ENCODE data around the gene FAXDC2. TPM values are rescaled to one million over a fixed set of nuclear protein-coding genes. Genes with fewer than 3 reads are reported as not detected.
"Not testable (repeated sequence)": the region's sequence is repeated elsewhere in the genome, so short reads cannot be mapped to it uniquely, and the experiment has no call there.

The FAXDC2 gene
- total RNA-seq, 1 donor from 2014 or later = not detected

GRCh38 chr5:154857530-154858296 is 7.3 kb upstream of the FAXDC2 start:
- intact Hi-C loops (cut with micrococcal nuclease) = loop anchor here (1.0 to 10.0 kb wide), 6 partner anchors 81 to 820 kb away; partner anchors contain the start of genes FAM114A2, GALNT10, GEMIN5 and LARP1
- H3K27me3 Mint-ChIP-seq = no peaks in the 10 kb centered on the region
- no peaks in the 10 kb centered on the region for H3K9me3 Mint-ChIP-seq
- H3K4me1 Mint-ChIP-seq = peaks cover 29% of the 10 kb centered on the region
- peaks cover 16% of the 10 kb centered on the region for H3K36me3 Mint-ChIP-seq (ENCODE audit: low read depth)
- H3K4me3 Mint-ChIP-seq = peak overlapping the region; percentile 100
- DNase-seq = peak; percentile 96
- peak overlapping the region; percentile 98 for H3K27ac Mint-ChIP-seq

- H3K4me3 Mint-ChIP-seq = no peak overlapping the region
- peaks cover 2% of the 10 kb centered on the region for H3K36me3 Mint-ChIP-seq (ENCODE audit: low read depth)
- intact Hi-C loops (cut with micrococcal nuclease) = loop anchor here (10.0 kb wide), 1 partner anchor 657 kb away; the partner anchor contains the start of gene GALNT10
- H3K4me1 Mint-ChIP-seq = peaks cover 16% of the 10 kb centered on the region
- no peak overlapping the region for H3K27ac Mint-ChIP-seq
- peaks cover 2% of the 10 kb centered on the region for H3K27me3 Mint-ChIP-seq
- no peaks in the 10 kb centered on the region for H3K9me3 Mint-ChIP-seq
- no peak for DNase-seq
Observed at GRCh38 chr5:154851351-154851750, 948 bp upstream of the FAXDC2 start.

- Mint-ChIP-seq H3K27me3 (peaks cover 2% of the 10 kb centered on the region), H3K27ac (peak overlapping the region; percentile 45), H3K4me1 (peaks cover 16% of the 10 kb centered on the region), H3K4me3 (no peak overlapping the region), H3K9me3 (no peaks in the 10 kb centered on the region), H3K36me3 (ENCODE audit: low read depth) (peaks cover 4% of the 10 kb centered on the region)
- intact Hi-C loops (cut with micrococcal nuclease) = loop anchor here (10.0 kb wide), 1 partner anchor 655 kb away; the partner anchor contains the start of gene GALNT10
- no peak for DNase-seq
Observed at GRCh38 chr5:154849791-154850201, 607 bp downstream of the FAXDC2 start.

- H3K27me3 Mint-ChIP-seq = peaks cover 2% of the 10 kb centered on the region
- no peaks in the 10 kb centered on the region for H3K9me3 Mint-ChIP-seq
- no peak overlapping the region for H3K4me3 Mint-ChIP-seq
- H3K27ac Mint-ChIP-seq = no peak overlapping the region
- peaks cover 16% of the 10 kb centered on the region for H3K4me1 Mint-ChIP-seq
- no peak for DNase-seq
- intact Hi-C loops (cut with micrococcal nuclease) = no loop called here
- H3K36me3 Mint-ChIP-seq (ENCODE audit: low read depth) = peaks cover 4% of the 10 kb centered on the region
Observed at GRCh38 chr5:154849264-154849785, 1.1 kb downstream of the FAXDC2 start.

GRCh38 chr5:154844809-154845208 is 5.6 kb downstream of the FAXDC2 start:
- Mint-ChIP-seq H3K27ac (no peak overlapping the region), H3K27me3 (no peaks in the 10 kb centered on the region), H3K9me3 (no peaks in the 10 kb centered on the region), H3K36me3 (ENCODE audit: low read depth) (peaks cover 4% of the 10 kb centered on the region), H3K4me1 (peaks cover 8% of the 10 kb centered on the region), H3K4me3 (no peak overlapping the region)
- intact Hi-C loops (cut with micrococcal nuclease) = no loop called here
- DNase-seq = no peak

GRCh38 chr5:154842689-154843530 is 7.5 kb downstream of the FAXDC2 start:
- intact Hi-C loops (cut with micrococcal nuclease) = no loop called here
- DNase-seq = no peak
- Mint-ChIP-seq H3K27me3 (no peaks in the 10 kb centered on the region), H3K27ac (no peak overlapping the region), H3K36me3 (ENCODE audit: low read depth) (peaks cover 3% of the 10 kb centered on the region), H3K4me1 (peaks cover 2% of the 10 kb centered on the region), H3K9me3 (no peaks in the 10 kb centered on the region), H3K4me3 (no peak overlapping the region)

GRCh38 chr5:154841273-154841661 is 9.1 kb downstream of the FAXDC2 start:
- H3K27ac Mint-ChIP-seq = no peak overlapping the region
- DNase-seq = no peak
- H3K4me1 Mint-ChIP-seq = peaks cover 2% of the 10 kb centered on the region
- no peak overlapping the region for H3K4me3 Mint-ChIP-seq
- no peaks in the 10 kb centered on the region for H3K27me3 Mint-ChIP-seq
- intact Hi-C loops (cut with micrococcal nuclease) = no loop called here
- peaks cover 2% of the 10 kb centered on the region for H3K36me3 Mint-ChIP-seq (ENCODE audit: low read depth)
- H3K9me3 Mint-ChIP-seq = no peaks in the 10 kb centered on the region

GRCh38 chr5:154840435-154841272 is 9.7 kb downstream of the FAXDC2 start:
- Mint-ChIP-seq H3K27ac (no peak overlapping the region), H3K27me3 (no peaks in the 10 kb centered on the region)
- intact Hi-C loops (cut with micrococcal nuclease) = no loop called here

GRCh38 chr5:154837009-154837901 is 13.1 kb downstream of the FAXDC2 start:
- H3K27ac Mint-ChIP-seq = no peak overlapping the region
- no peak for DNase-seq
- peaks cover 2% of the 10 kb centered on the region for H3K36me3 Mint-ChIP-seq (ENCODE audit: low read depth)
- no peaks in the 10 kb centered on the region for H3K27me3 Mint-ChIP-seq
- intact Hi-C loops (cut with micrococcal nuclease) = no loop called here
- no peaks in the 10 kb centered on the region for H3K9me3 Mint-ChIP-seq
- H3K4me3 Mint-ChIP-seq = no peak overlapping the region
- peaks cover 6% of the 10 kb centered on the region for H3K4me1 Mint-ChIP-seq

More at GRCh38 chr5:154840435-154841272, 9.7 kb downstream of the FAXDC2 start:
- H3K4me3 Mint-ChIP-seq = no peak overlapping the region
- H3K4me1 Mint-ChIP-seq = peaks cover 2% of the 10 kb centered on the region
- no peaks in the 10 kb centered on the region for H3K9me3 Mint-ChIP-seq
- H3K36me3 Mint-ChIP-seq (ENCODE audit: low read depth) = no peaks in the 10 kb centered on the region
- no peak for DNase-seq

GRCh38 chr5:154836225-154836624 is 14.2 kb downstream of the FAXDC2 start:
- intact Hi-C loops (cut with micrococcal nuclease) = no loop called here
- Mint-ChIP-seq H3K4me3 (no peak overlapping the region), H3K27ac (no peak overlapping the region), H3K4me1 (peaks cover 6% of the 10 kb centered on the region), H3K36me3 (ENCODE audit: low read depth) (peaks cover 2% of the 10 kb centered on the region), H3K9me3 (no peaks in the 10 kb centered on the region), H3K27me3 (no peaks in the 10 kb centered on the region)
- DNase-seq = no peak

- H3K27me3 Mint-ChIP-seq; intact Hi-C loops (cut with micrococcal nuclease); H3K36me3 Mint-ChIP-seq (ENCODE audit: low read depth); H3K9me3 Mint-ChIP-seq; DNase-seq; H3K27ac Mint-ChIP-seq; H3K4me3 Mint-ChIP-seq; H3K4me1 Mint-ChIP-seq: not testable (repeated sequence)
Observed at GRCh38 chr5:154835701-154836052, 14.7 kb downstream of the FAXDC2 start.

GRCh38 chr5:154834053-154834452 is 16.4 kb downstream of the FAXDC2 start:
- H3K4me1 Mint-ChIP-seq = peaks cover 20% of the 10 kb centered on the region
- H3K36me3 Mint-ChIP-seq (ENCODE audit: low read depth) = peaks cover 14% of the 10 kb centered on the region
- DNase-seq = no peak
- H3K27me3 Mint-ChIP-seq = no peaks in the 10 kb centered on the region
- no peak overlapping the region for H3K27ac Mint-ChIP-seq
- H3K9me3 Mint-ChIP-seq = no peaks in the 10 kb centered on the region
- intact Hi-C loops (cut with micrococcal nuclease) = no loop called here
- H3K4me3 Mint-ChIP-seq = no peak overlapping the region

All from activated CD4-positive, alpha-beta T cell treated with anti-CD3 and anti-CD28 coated beads, Interleukin-2, amount 10 ng/mL, durations not matched to agents 24 days and 14 days (primary cell).